LHCN-M2 (cell line): ENCODE results near the gene SCGB1A1. TPM values are rescaled to one million over a fixed set of nuclear protein-coding genes. Genes with fewer than 3 reads are reported as not detected.

Experiments used
- DNase-seq: peaks from one replicate; pipeline ENCODE4 v3.0.0-alpha.2; 2012; ENCODE audit warnings: low read depth
- total RNA-seq: library from RNA; depleted of rRNA; stranded (reverse); fragments of >200 nt; gene quantifications from 2 replicates; pipeline ENCODE4 v1.2.3, GENCODE V29; 2014

SCGB1A1 gene
- total RNA-seq, 1 experiment from 2014 or later, result not detected

DNA sequence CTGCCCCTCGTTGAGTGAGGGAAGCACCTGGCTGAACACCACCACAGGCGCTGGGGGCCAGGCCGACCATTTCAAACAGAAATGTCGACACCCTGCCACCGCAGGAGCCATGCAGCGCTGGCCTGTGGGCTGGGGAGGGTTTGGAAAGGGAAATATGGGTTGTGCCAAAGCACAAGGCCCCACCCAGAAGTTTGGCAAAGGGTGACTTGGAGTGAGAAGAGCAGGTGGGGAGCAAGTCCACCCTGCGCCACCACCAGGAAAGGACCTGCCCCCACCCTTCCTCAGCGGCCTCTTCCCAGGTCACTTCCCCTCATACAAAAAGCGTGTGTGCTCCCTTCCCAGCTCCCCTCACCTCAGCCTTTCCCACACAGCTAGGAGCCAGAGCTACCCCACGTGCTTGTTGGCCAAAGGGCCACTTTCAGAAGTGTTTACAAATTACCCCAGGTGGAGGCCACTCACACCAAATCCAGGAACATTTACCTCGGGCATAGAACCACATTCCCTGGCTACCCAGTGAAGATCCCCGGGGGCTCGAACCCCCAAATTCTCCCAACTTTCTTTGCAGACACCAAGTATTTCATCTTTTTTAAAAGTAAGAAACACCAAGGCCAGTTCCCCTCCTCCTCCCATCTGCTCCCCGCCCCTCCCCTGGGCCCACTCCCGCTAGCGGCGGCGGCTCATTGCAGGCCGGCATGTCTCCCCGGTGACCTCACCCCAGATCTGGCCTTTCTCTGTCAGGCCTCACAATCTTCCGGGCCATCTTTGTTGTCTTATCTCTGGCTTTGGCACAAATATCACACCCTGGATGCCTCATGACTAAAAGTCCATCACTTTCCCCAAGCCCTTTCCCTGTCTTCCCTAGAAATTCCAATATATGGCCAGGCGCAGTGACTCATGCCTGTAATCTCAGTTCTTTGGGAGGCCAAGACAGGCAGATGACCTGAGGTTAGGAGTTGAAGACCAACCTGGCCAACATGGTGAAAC lies 20.5 kb upstream of the SCGB1A1 start:
- DNase-seq, result peak; percentile 72

DNA sequence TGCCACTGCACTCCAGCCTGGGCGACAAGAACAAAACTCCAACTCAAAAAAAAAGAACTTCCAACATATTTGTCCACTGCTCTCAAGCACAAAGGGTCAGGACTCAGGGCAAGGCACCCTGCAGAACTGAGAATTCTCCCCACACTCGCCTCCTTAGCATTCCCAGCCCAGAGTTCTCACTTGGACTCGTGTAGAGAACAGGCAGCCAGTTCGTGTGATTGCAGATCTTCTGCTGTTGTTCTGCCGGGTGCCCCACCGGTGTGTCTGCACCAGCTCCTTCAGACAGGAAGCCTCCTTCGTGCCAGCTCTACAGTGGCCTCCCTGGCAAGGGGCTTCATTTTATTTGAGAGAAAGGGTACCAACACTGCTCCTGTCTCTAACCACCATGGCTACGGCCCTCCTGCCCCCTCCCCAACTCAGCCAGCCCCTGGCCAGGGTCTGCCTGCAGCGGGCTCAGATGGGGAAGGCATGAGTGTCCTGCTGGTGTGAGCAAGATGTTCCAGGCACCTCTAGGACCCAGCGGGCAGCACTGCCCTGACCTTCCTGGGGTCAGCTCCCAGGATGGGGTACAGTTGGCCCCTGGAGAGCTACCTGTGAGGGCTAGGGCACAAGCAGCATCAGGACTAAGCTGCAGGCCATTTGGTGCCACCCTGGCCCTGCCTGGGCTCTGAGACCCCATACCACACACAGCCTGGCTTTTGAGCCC lies 19.5 kb upstream of the SCGB1A1 start:
- no peak for DNase-seq

- DNase-seq, result no peak
These were observed 19.0 kb upstream of the SCGB1A1 start for GRCh38 chr11:62399878-62400266.

DNA sequence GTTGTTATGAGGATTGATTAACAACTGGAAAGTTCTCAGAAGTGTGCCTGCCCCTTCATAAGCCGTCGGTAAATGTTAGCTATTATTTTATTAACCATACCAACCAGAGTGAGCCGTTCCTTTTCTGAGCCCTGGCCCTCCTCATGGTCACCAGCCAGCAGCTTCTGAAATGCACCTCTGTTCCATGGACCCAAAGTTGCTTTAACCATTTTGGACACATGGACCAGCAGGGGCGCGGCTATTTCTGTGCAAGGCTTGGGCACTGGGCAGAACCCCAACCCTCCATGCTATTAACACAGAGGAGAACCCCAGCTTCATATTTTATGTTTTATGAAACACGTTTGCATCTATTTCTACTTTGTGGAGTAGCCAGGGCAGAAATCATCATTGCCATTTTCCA lies 18.6 kb upstream of the SCGB1A1 start:
- no peak for DNase-seq

- DNase-seq, result peak; percentile 94
These were observed 18.1 kb upstream of the SCGB1A1 start for GRCh38 chr11:62400760-62401159.

DNA sequence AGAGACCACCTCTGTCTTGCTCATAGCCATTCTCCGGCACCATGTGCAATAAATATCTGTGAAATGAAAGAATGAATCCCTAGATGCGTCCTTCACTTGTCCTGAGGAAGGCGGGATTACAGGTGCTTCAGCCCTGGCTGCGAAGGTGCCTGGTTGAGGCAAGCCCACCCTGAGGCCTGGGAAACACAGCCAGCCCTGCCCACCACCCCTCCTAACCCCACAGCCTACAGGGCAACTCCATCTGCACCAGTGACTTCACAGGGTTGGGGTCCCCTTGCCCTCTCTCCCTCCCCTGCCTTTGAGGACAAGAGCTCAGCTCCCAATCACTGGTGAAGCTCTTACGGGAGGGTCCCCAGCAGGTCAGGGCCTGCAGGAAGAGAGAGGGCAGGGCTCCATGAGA lies 17.5 kb upstream of the SCGB1A1 start:
- no peak for DNase-seq

DNA sequence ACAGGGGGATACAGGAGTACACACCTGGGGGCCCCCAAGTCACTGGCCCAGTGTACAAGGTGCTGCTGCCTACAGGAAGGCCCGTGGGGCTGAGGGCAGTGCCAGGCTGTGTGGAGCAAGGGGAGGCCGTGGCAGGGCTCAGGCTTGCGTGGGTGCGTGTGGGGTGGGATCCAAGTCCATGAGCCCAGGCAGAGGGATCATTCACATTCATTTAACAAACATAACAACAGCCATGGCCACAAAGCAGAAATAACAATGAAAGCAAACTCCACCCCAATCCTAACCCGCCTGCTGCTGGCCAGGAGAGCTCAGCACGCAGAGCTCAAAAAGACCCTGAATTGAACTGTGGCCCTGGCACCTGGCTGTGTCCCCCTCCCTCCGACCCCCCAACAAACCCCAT lies 17.0 kb upstream of the SCGB1A1 start:
- no peak for DNase-seq

- DNase-seq, result no peak
These were observed 16.4 kb upstream of the SCGB1A1 start for GRCh38 chr11:62402226-62402959.

DNA sequence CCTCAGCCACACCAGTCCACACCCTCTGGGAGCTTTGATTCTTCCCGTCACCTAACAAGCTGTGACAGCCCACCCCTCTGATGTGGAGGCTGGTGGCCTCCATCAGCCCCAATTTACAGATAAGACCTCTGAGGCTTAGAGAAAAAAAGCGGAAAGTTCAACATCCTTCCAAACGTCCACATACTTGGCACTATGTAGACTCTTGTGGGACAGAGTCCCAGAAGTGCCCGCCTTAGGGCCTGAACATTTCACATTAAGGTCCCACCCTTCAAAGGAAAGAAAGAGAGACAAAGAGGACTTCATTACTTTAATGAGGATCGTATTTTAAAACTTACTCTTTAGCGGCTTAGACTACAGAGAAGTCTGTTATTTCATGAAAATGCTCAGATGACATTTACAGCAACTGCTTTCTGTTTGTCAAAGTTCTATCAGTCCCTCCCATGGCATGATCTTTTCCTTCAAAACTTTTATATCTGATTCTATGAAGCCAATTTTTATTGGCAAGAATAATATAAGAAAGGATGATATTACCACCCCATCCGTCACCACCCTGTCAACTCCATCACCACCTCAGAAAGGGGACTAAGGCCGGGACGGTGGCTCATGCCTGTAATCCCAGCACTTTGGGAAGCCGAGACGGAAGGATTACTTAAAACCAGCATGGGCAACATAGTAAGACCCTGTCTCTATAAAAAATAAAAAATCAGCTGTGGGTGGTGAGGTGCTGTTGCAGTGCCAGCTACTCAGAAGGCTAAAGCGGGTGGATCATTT lies 15.7 kb upstream of the SCGB1A1 start:
- DNase-seq, result no peak

- no peak for DNase-seq
These were observed 14.4 kb upstream of the SCGB1A1 start for GRCh38 chr11:62404435-62404834.

DNA sequence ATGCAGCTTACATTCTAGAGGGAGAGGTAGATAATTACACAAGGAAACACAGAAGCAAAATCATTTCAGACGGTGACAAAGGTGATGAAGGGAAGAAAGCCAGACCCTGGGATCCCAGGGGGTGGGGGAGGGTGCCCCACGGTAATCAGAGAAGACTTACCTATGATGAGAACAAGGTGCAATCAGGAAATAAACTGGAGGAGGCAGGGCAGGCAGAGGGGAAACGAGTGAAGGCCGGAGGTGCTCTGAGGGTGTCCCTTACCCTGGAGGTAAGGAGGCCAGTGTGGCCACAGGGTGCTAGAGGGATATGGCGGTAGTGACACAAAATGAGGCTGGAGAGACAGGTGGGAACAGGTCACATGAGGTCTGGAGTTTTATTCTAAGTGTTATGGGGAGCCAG lies 13.9 kb upstream of the SCGB1A1 start:
- DNase-seq, result no peak

DNA sequence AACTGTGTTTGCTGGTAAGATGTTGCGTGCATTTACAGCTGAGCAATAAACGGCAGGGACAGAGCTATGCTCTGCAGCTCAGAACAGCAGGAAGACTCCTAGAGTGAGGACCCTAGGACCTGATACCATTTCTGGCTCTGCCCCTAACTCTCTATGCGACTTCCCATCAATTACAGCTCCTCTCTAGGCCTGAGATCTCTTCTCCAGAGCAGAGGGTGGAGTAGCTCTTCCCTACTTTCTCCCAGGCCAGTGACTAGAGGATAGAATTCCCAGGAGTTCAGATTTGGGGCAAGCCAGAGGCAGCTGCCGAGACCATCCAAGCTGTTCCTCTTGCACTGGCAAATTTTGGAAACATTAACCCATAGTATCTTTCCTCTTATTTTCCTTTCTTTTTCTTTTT lies 12.8 kb upstream of the SCGB1A1 start:
- DNase-seq, result no peak

GRCh38 chr11:62409831-62410230 lies 9.0 kb upstream of the SCGB1A1 start:
- no peak for DNase-seq

DNA sequence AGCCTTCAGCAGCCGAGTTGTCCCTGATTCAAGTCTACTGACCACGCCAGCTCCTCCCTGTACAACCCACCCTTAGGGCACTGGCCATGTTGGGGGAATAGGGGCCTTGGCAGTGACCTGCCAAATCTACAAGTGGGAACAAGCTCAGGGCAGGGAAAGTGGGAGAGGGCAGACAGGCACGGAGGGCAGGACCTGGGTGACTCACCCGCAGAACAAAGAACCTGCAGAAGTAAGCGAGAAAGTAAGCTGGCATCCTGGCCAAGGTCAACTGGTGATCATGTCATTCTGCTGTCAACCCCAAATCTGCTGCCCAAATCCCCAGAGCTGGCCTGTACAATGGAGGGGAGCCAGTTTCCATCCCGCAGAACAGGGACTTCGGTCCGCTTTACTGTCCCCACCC lies 7.9 kb upstream of the SCGB1A1 start:
- no peak for DNase-seq

GRCh38 chr11:62411524-62411923 lies 7.3 kb upstream of the SCGB1A1 start:
- DNase-seq, result no peak

DNA sequence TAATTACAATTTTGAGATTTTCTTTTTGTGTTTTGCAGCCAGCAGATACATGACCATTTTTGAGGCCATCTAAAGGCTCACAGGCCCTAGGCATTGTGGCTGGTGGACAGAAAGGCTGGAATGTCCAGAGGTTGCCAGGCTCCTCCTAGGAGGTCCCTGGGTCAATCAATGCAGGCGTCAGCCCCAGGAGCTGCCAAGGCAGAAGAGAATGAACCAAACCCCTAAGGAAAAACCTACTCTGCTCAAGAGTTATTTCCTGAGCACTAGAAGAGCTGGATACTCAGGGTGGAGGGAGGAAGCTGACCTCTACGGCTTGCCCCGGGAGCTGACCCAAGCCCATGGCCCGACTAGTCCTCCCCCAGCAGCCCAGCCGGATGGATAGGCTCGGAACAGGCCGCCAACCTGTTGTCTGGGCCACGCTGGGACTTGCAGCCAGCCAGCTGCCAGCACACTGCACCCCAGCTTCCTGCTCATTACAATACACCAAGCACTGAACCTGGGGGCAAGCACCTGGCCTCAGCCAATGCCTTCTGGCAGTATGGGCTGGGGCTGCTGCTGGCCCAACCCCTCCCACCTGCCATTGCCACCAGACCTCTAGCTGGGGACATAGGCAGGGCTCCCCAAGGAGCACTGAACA lies 5.7 kb upstream of the SCGB1A1 start:
- DNase-seq, result no peak

DNA sequence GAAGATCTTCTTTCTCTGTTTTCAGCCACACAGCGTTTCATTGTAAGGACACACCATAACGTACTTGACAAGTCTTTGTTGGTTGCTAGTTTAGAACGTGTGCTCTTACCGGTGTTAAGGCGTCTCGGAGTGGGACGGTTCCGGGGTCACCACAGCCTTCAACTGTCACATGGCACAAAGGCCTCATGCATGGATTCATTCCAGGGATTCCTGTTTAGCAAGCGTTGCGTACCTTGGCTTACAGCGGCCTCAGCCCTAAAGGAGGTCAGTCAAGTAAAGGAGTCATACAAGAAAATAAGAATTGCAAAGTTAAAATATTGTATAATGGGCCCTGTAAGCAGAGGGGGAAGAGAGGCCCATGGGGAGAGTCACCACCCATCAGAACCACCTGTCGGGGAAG lies 2.2 kb upstream of the SCGB1A1 start:
- no peak for DNase-seq

DNA sequence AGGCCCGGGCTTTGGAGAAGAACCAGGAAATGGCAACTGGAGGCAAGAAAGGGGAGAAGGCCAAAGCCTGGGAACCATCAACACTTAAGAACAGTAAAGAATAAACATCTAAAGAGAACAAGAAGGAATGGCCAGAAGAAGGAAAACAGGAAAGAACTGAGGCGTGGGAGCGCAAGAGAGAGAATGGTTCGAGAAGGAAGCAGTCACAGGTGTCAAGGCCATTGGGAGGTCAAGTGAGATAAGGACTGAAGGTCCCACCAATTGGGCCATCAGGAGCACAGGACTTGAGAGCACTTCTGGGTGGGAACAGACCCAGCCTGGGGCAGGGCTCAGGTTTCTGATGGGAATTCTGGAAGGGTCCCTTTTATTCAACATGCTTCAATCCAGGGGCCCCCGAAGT lies 697 bp upstream of the SCGB1A1 start:
- no peak for DNase-seq

DNA sequence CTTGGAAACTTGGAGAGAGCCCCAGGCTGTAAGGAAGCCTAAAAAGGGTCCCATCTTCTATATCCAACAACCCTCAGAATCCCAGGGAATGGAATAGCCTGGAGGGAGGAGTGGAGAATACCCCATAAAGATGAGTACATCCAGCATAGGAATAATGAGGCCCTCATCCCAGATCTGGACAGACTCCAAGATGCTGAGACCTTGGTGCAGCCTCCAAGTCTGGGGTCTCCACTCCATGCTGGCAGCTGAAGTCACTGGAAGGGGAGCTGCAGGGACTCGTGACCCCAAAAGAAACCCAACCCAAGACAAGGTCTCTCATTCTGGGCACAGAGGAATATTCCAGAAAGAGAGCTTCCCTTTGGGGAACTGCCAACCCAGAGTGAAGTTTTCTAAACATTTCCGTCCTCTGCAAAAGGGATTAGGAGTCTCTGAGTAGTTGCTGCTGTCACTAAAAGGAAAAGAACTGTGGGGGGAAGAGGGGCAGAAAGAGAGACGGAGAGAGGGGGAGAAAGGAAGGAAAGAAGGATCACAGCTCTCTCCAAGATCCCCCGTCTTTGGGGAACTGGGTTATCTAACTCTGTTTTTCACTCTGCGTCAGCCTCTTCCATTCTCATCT lies 589 bp downstream of the SCGB1A1 start:
- no peak for DNase-seq

GRCh38 chr11:62419943-62420342 lies 1.1 kb downstream of the SCGB1A1 start:
- no peak for DNase-seq
